DMS114 treated with DMSO at 0.1 percent for 48 hours (cell line): ENCODE measurements around the gene FAAH.

Experiments used
- DNase-seq: peaks from one replicate; lab custom pipeline; 2025; ENCODE audit not compliant: unreplicated experiment; lab: John Stamatoyannopoulos, UW

FAAH gene

DNA sequence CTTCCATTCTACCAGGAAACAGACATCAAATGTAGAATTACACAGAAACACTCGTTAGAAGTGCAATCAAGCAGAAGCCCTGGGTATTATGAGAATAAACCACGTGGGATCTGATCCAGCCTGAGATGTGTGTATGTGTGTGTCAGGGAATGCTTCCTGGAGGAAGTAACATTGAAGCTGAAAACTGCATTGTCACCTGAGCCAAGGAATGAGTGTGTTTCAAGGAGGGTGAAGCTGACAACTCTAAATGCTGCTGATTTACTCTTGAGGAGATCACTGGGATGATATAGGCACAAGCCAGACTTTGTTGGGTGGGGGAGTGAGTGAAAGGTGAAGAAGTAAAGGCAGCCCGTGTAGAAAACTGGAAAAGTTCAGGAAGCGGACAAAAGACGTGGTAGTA lies 27.6 kb downstream of the FAAH start:
- no peak for DNase-seq

DNA sequence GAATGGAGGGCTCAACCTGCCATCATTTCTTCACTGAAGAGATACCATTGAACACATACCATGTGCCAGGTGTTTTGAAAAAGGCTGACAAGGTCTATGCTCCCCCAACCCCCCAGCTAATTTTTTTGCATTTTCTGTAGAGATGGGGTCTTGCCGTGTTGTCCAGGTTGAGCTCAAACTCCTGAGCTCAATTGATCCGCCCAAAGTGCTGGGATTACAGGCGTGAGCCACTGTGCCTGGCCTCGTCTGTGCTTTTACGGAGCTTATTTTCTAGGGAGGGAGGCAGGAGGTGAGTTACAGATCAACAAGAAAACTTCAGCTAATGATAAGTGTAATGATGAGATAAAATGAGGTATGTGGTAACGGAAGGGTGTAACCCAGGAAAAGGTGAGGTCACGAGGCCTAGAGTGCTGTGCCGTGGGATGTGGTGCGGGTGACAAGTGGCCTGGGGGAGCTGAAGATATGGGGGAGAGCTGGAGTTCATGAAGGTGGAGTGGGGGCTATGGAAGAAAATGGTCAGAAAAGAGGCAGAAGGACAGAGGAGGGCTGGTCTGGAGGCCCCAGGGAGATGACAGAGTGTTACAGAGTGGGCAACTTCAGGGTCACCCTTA lies 28.2 kb downstream of the FAAH start:
- DNase-seq: no peak

DNA sequence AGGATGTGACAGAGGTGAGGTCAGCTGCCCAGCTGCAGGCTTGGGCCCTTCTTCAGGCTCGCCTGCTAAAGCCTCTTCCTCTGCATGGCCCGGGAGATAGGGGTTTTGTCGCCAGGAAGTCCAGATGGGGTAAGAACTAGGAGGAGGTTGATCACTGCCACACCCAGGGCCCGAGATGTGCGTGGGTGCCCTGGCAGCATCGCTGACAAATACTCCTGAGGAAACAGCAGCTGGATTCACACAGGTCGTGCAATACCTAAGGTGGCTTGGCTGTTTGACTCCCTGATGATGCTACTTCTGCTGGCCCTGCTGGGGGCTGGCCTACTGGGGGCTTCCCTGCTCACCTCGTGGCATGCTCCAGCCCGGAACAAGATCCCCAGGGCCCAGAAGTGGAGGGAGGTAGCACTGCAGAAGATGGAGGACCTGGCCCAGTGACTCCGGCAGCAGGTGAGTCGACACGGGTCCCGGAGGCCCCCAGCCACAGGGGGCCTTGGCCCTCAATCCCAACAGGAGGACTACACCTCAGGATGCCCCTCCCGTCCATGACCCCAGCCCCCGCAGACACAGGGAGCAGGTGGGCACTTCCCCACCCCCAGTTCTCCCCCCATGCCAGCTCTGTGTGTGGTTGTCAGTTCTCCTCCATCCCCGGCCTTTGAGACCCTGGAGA lies 29.6 kb downstream of the FAAH start:
- DNase-seq: no peak

DNA sequence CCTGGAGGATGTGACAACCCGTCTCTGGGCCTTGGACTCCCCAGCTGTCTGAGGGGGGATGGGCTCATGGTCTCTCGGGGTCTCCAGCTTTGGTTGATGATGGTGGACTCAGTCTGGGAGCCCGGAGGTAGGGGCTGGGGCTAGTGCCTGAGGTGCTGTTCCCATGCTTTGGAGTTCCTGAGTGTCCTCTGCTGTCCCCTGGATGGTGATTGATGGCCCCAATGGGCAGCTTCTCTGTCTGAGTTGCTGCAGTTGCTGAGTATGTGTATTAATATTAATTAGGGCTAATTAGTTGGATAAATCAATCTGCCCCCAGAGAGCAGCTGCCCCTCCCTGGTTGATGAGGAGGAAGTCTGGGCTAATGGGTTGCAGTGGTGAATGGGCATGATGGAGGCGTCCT lies 30.6 kb downstream of the FAAH start:
- no peak for DNase-seq

DNA sequence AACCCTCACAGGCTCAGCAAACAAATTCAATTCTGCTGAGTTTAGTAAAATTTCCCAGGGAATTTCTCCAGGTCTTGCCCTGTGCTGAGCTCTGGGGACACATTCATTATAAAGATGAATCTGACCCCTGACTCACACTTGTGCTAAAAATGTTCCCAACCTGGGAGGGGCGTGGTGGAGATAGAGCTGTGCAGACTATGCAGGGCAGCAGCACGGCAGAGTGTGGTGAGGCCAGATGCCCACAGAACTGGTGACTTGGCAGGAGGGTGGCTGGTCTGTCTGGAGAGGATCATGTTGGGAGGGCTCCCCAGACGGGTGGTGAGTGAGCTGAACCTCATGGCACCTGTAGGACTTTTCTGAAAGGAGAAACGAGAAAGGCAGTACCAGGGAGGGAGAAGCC lies 31.6 kb downstream of the FAAH start:
- DNase-seq: no peak

DNA sequence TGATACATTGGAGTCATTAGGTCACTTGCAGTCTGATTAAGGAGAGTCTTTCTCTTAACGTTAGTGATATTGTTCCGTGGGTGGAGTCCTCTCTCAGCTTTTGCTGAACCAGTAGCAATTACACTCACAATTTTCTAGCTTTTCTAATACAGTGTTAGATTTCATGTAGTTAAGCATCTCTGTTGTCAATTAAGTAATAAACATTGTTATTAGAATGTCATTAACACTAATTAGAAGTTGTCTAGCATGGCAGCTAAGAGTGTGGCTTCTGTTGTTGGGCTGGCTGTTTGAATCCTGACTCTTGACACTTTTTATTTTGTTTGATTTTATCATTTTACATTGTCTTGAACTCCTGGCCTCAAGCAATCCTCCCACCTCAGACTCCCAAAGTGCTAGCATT lies 33.4 kb downstream of the FAAH start:
- no peak for DNase-seq

DNA sequence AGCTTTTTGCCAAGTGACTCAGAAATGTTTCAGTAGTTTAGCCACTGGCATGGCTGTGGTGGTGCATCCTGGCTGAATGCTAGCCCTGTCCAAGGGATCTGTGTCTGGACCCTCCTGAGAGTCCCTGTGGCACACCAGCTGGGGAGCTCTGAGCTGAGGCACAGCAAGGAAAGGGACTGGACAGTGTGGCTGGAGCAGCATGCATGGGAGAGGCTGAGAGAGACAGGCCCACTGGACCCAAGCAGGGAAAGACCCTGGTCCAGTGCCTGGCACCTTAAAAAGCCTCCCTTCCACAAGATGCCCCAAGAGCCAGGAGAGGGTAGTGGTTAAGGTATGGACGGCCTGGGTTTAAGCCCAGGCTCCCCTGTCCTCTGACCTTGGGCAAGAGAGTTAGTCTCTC lies 35.3 kb downstream of the FAAH start:
- no peak for DNase-seq

DNA sequence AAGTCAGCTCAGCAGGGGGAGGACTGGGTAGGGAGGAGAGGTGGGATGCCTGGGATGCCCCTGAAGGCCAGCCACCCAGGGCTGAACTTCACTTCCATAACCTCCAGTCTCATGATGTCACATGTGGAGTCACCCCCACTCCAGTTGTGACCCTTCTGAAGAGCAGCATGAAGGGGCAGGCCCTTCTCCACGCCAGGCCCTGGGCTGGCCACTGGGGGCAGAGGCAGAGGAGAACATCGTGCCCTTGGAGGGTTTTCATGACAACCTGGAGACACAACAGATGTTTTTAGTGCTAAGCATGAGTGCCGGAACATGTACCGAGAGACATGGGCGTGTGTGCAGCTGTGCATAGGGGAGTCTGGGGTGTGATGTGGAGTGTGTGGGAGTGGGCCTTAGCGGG lies 37.6 kb downstream of the FAAH start:
- DNase-seq: no peak

DNA sequence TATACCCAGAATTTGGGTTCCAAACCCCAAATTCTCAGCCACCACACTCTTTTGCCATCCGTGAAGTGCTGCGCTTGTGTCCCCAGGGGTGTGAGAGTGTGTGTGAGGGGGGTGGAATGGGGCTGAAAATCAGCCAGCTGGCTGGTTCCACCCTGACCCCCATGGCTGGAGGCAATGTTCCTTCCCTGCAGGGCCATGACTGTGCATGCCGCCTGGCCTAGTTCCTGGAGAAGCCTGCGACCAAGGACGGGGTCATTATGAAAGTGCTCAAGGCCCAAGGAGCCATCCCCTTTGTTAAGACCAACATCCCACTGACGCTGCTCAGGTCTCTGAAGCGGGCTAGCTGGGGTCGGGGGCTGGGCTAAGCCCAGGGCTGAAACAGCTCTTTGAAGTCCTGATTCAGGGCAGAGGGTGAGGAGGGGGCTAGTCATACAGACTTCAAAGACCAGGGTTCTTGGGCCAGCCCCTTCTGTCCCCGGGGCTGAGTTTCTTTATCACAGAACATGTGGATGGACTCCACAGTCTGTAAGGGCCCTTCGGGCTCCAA lies 38.7 kb downstream of the FAAH start:
- no peak for DNase-seq

DNA sequence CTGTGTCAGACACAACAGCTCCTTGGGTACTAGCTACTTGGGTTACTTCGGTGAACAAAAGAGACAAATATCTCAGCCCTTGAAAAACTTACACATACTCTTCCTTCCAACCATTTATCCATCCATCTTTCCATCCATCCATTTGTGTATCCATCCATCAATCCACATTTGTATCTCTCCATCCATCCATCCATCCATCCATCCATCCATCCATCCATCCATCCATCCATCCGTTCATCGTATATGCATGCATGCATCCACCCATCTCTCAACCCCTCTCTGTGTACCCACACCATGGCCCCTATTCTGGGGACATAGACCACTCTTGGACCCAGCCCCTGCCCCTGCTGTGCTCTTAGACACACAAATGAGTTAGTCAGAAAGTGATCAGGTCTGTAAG lies 40.2 kb downstream of the FAAH start:
- DNase-seq: no peak

DNA sequence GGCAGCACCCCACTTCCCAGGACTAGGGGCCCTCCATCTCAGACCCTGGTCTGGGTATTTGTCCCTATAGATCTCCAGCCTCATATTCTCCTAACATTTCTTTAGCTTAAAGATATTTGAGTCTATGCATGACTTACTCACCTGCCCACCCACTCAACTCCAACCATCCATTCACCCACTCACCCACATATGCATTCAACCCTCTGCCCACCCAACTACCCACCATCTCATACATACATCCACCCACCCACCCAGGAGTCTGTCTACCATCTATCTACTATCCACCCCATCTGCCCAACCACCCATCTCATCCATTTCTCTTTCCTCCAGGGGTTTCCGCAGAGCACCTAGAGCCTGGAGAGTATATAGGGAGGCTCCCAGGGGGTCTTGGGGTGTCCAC lies 42.7 kb downstream of the FAAH start:
- DNase-seq: no peak

DNA sequence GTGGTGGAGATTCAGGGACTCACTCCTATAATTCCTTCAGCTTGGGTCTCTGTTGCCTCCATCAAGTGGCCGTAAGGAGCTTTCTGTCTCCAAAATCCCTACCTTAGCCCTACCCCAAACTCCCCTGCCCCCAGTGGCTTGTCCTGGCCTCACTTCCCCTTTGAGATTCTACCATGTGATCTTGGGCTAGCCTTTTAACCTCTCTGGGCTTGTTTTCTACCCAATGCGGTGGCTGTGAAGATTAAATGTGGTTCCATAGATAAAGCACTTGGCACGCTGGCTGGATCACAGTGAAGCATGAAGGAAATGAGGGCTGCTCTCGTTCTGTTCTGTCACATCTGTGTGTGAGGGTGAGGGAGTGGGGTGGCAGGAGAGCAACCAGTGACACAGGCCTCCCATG lies 43.6 kb downstream of the FAAH start:
- no peak for DNase-seq

DNA sequence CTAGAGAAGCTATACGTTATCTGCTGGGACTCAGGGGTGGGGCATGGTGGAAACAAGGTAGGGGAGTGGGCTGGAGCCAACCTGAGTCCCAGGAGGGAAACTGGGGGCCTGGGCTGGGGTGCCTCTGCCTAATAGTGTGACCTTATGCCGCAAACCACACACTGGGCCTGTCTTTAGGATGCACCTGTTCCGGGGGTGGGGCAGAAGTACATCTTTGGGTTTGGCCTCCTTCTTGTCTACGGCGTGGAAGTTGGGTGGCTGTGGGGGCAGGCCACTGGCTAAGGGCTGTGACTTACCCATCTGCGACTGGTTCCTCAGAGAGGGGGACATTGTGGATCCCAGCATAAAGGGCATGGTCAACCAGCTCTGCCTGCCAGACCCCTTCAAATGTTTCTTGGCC lies 44.2 kb downstream of the FAAH start:
- DNase-seq: no peak

DNA sequence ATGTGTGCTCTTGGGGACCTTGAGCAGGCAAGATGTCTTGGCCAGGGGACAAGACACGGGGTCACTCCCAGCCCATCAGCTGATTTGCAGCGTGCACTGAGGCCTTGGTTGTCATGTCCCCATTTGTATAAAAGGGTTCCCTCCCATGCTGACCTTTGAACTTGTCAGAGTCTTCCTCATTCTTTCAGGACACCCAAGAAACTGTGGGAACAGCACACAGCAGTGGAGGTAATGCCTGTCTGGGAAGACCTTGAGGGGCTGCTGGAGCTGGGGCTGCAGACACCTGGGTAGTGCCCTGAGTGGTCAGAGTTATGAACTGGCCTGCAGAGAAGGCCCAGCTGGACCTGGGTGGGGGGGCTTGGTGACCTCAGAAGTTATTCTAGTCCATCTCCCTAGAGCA lies 46.4 kb downstream of the FAAH start:
- DNase-seq: no peak

DNA sequence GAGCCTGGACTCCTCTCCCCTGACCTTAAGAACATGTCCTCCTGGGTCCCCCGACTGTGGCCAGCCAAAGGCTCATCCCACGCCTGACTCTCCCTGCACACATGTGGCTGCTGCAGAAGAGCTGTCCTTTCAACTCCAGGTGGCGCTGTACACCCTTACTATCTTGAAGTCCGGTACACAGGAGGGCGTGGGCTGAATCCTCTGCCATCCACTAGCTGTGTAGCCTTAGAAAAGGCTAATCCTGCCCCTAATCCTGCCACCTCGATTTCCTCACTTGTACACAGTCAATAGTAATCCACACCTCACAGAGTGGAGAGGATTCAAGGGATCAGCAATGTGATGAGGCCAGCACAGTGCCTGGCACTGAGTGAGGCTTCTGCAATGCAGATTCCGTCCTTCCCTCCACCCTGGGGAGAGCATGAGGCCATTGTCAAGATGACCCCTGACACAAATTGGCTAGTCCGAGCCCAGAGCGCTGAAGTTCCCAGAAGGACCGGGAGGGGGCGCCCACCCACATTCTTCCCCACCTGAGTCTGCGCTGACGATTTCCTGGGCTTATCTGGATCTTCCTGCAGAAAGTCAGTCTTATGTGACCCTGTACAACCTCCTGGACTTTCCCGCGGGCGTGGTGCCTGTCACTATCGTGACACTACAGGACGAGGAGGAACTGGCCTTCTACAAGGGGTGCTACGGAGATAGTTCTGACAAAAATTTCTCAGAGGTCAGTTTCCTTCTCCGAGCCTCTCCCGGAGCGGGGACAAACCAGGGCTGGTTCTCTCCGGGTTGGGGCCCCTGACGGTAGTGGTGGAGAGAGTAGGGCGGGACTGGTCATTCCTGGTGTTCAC lies 48.4 kb downstream of the FAAH start:
- DNase-seq: peak; percentile 39

DNA sequence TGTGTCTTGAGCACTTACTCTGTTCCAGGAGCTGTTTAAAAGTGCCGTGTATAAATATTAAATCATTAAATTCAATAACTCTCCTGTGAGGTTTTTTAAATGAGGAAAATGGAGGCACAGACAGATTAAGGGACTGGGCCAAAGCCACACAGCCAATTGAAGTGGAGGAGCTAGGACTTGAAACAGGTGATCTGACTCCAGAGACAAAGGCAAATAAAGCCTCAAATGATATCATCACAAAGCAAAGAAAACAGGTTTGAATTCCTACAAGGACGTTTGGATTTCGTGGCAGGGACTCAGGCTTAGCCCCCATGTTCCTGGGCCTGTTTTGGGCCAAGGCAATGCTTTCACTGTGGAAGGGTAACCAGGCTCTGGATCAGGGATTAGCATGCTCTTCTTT lies 50.3 kb downstream of the FAAH start:
- DNase-seq: no peak

DNA sequence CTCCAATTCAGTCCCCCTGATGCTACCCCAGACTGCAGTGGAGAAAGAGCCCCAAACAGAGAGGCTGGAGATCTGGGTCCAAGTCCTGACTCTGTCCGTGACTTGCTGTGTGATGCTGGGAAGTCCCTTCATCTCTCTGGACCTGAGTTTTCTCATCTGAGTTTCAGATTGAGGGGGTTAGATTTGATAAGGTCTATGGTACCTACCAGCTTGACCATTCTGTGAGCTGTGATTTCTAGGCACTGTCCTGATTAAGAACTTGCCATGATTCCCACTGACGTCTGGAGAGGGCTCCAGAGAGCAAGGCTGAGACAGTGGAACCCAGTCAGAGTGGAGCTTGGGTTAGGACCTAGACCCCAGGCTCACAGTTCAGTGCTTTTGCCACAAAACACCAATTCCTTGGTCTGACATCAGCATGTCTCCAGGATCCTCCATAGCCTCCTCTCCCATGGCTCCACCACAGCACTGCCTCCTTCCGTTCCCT lies 51.7 kb downstream of the FAAH start:
- no peak for DNase-seq

DNA sequence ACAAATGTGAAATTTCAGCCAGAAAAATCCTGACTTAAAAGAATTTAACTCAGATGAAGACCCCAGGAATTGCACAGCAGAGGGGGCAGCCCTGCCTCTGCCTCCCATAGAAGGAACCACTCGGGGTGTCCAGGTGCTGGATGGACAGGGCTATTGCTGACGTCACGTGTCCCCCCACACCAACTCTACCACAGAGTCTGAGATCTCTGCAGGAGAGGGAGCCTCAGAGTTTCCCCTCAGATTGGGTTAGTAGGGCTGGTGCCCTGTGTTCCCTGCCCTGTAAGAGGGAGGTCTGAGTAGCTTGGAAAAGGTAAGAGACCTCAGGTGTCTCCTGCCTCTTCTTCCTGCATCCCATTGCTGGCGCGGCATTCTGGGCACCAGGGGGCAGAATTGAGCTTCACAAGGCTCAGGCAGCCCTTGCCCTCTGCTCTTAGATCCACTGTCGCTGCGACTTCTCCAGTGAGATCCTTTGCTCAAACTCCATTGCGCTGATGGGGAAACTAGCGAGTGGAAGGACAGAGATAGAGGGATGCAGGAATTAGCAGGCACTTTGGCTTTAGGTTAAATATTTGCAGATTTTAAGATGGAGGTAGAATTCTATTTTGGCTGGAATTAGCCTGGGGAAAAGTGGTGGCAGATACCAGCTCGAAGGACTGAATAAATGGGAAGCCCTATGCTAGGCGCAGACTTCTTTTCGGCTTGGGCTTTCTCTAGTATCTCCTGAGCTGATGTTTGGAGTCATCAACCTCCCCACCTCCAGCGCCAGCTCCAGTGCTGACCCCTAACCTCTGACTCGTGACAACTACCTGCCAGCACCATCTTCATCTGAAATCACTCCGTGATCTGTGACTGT lies 52.8 kb downstream of the FAAH start:
- peak; percentile 45 for DNase-seq

DNA sequence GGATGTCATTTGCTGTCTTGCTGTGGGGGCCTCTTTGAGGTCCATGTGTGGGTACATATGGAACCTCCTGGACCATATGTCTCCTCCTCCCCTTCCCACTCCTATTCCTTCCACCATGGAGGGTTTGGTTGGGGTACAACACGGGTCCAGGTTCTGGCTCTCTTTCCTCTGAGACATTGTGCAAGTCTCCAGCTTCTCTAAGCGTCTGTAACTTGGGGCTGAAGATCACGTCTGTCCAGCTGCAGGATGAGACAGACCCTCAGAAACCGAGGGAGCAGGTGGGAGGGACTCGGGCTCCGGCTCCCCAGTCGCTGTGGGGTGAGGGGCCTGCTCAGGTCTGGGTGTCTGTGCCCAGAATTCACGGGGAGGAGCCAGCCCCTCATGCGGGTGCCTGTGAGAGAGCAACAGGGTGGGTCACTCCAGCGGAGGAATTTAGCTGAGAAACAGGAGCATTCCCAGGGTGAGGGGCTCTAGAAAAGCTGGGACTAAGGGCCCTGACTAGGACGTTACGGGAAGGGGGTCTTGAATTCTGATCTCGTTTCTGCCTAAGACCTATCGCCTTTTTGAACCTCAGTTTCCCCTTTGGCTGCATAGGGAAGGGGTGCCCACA lies 53.5 kb downstream of the FAAH start:
- no peak for DNase-seq

DNA sequence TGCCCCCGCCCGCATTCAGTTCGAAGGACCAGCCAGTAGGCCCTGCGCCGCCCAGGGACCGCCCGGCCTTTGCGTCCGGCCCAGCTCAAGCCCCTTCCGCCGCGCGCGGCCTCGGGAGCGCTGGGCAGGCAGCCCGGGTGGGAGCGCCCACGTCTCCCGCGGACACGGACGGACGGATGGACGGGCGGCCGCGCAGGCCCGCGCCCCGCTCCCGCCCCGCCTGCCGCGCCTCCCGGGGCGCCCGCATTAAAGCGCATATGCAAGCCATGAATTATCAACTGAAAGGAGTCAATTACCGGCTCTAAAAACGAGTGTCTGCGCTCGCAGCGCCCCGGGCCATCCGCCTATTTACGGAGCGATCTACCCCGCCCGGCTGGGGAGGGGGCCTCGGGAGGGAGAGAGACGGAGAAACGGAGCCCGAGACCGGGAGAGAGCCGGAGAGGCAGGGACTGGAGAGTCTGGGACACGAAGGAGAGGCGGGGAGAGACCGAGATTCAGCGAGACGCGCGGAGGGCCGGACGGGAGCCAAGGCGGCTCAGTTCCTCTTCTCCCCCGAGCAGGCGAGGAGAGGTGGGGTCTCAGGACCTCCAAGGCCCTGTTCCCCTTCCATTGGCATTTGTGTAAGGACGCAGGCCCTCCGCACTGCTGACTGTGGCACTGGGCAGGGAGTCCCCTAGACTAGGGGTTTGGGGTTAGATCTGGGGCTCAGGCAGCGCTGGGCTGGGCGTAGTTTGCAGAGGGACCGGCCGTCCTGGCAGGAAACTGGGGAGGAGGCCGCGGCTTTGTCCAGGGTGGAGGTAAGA lies 54.2 kb downstream of the FAAH start:
- no peak for DNase-seq
